ENCODE data around the gene PLEKHN1. TPM values are rescaled to one million over a fixed set of nuclear protein-coding genes. Genes with fewer than 3 reads are reported as not detected.

PLEKHN1 gene
- polyA plus RNA-seq, 2 donors = 35.6 to 74.7 TPM

GRCh38 chr1:964691-965525 lies 1.4 kb upstream of the PLEKHN1 start:
- Histone ChIP-seq H3K27me3 (ENCODE audit: control insufficient read depth in 1 of 2, insufficient read depth in 2 of 2, low read length in 2 of 2) (no peaks in the 10 kb centered on the region), H3K9me3 (ENCODE audit: control insufficient read depth in 2 of 2, insufficient read depth in 1 of 2, low read depth in 1 of 2, low read length in 1 of 2) (no peaks in the 10 kb centered on the region), H3K27ac (ENCODE audit: low read depth in 2 of 2, low read length in 1 of 2) (peak overlapping the region in 1 of 2 donors; percentile 98), H3K36me3 (ENCODE audit: control insufficient read depth in 2 of 2, insufficient read depth in 2 of 2, low read length in 1 of 2) (peaks cover 0 to 21% of the 10 kb centered on the region in 2 donors), H3K4me1 (ENCODE audit: control insufficient read depth in 2 of 2, insufficient read depth in 2 of 2, low read length in 1 of 2) (peaks cover 0 to 22% of the 10 kb centered on the region in 2 donors), H3K4me3 (ENCODE audit: low read depth in 1 of 2, low read length in 2 of 2) (no peak overlapping the region)
- 92% methylated on average over 33 to 42 of the region's 51 CpGs for WGBS, 2 donors

- no peaks in the 10 kb centered on the region for H3K27me3 ChIP-seq (ENCODE audit: control insufficient read depth in 1 of 2, insufficient read depth in 2 of 2, low read length in 2 of 2)
- H3K27ac ChIP-seq (ENCODE audit: low read depth in 2 of 2, low read length in 1 of 2) = peak overlapping the region; percentile 97 to 98
- H3K9me3 ChIP-seq (ENCODE audit: control insufficient read depth in 2 of 2, insufficient read depth in 1 of 2, low read depth in 1 of 2, low read length in 1 of 2) = no peaks in the 10 kb centered on the region
- peaks cover 0 to 26% of the 10 kb centered on the region in 2 donors for H3K4me1 ChIP-seq (ENCODE audit: control insufficient read depth in 2 of 2, insufficient read depth in 2 of 2, low read length in 1 of 2)
- H3K4me3 ChIP-seq (ENCODE audit: low read depth in 1 of 2, low read length in 2 of 2) = peak overlapping the region; percentile 69 to 83
- 74 to 78% methylated on average over 24 to 26 of the region's 26 CpGs for WGBS, 2 donors
- peaks cover 0 to 21% of the 10 kb centered on the region in 2 donors for H3K36me3 ChIP-seq (ENCODE audit: control insufficient read depth in 2 of 2, insufficient read depth in 2 of 2, low read length in 1 of 2)
Observed at GRCh38 chr1:965526-966134, 652 bp upstream of the PLEKHN1 start.

GRCh38 chr1:966704-967300 lies 520 bp downstream of the PLEKHN1 start:
- peak overlapping the region; percentile 69 to 83 for H3K4me3 ChIP-seq (ENCODE audit: low read depth in 1 of 2, low read length in 2 of 2)
- H3K27ac ChIP-seq (ENCODE audit: low read depth in 2 of 2, low read length in 1 of 2) = peak overlapping the region; percentile 97 to 98
- WGBS, 2 donors = 0% methylated on average over 50 to 60 of the region's 60 CpGs
- peaks cover 0 to 21% of the 10 kb centered on the region in 2 donors for H3K36me3 ChIP-seq (ENCODE audit: control insufficient read depth in 2 of 2, insufficient read depth in 2 of 2, low read length in 1 of 2)
- H3K27me3 ChIP-seq (ENCODE audit: control insufficient read depth in 1 of 2, insufficient read depth in 2 of 2, low read length in 2 of 2) = no peaks in the 10 kb centered on the region
- H3K9me3 ChIP-seq (ENCODE audit: control insufficient read depth in 2 of 2, insufficient read depth in 1 of 2, low read depth in 1 of 2, low read length in 1 of 2) = no peaks in the 10 kb centered on the region
- H3K4me1 ChIP-seq (ENCODE audit: control insufficient read depth in 2 of 2, insufficient read depth in 2 of 2, low read length in 1 of 2) = peaks cover 0 to 29% of the 10 kb centered on the region in 2 donors

GRCh38 chr1:967466-968343 lies 1.4 kb downstream of the PLEKHN1 start:
- Histone ChIP-seq H3K36me3 (ENCODE audit: control insufficient read depth in 2 of 2, insufficient read depth in 2 of 2, low read length in 1 of 2) (peaks cover 0 to 19% of the 10 kb centered on the region in 2 donors), H3K4me3 (ENCODE audit: low read depth in 1 of 2, low read length in 2 of 2) (peak overlapping the region; percentile 69 to 83), H3K27me3 (ENCODE audit: control insufficient read depth in 1 of 2, insufficient read depth in 2 of 2, low read length in 2 of 2) (no peaks in the 10 kb centered on the region), H3K4me1 (ENCODE audit: control insufficient read depth in 2 of 2, insufficient read depth in 2 of 2, low read length in 1 of 2) (peaks cover 0 to 32% of the 10 kb centered on the region in 2 donors), H3K9me3 (ENCODE audit: control insufficient read depth in 2 of 2, insufficient read depth in 1 of 2, low read depth in 1 of 2, low read length in 1 of 2) (no peaks in the 10 kb centered on the region), H3K27ac (ENCODE audit: low read depth in 2 of 2, low read length in 1 of 2) (peak overlapping the region; percentile 97 to 98)
- WGBS, 2 donors = 57 to 59% methylated on average over 23 of the region's 23 CpGs

GRCh38 chr1:969260-969855 lies 3.1 kb downstream of the PLEKHN1 start:
- Histone ChIP-seq H3K27ac (ENCODE audit: low read depth in 2 of 2, low read length in 1 of 2) (no peak overlapping the region), H3K27me3 (ENCODE audit: control insufficient read depth in 1 of 2, insufficient read depth in 2 of 2, low read length in 2 of 2) (no peaks in the 10 kb centered on the region), H3K4me3 (ENCODE audit: low read depth in 1 of 2, low read length in 2 of 2) (no peak overlapping the region), H3K9me3 (ENCODE audit: control insufficient read depth in 2 of 2, insufficient read depth in 1 of 2, low read depth in 1 of 2, low read length in 1 of 2) (no peaks in the 10 kb centered on the region), H3K4me1 (ENCODE audit: control insufficient read depth in 2 of 2, insufficient read depth in 2 of 2, low read length in 1 of 2) (peaks cover 0 to 30% of the 10 kb centered on the region in 2 donors), H3K36me3 (ENCODE audit: control insufficient read depth in 2 of 2, insufficient read depth in 2 of 2, low read length in 1 of 2) (peaks cover 0 to 17% of the 10 kb centered on the region in 2 donors)
- WGBS, 2 donors = 79 to 82% methylated on average over 15 of the region's 15 CpGs

GRCh38 chr1:970242-970972 lies 4.1 kb downstream of the PLEKHN1 start:
- Histone ChIP-seq H3K4me1 (ENCODE audit: control insufficient read depth in 2 of 2, insufficient read depth in 2 of 2, low read length in 1 of 2) (peaks cover 0 to 32% of the 10 kb centered on the region in 2 donors), H3K36me3 (ENCODE audit: control insufficient read depth in 2 of 2, insufficient read depth in 2 of 2, low read length in 1 of 2) (peaks cover 0 to 14% of the 10 kb centered on the region in 2 donors)
- WGBS, 2 donors = 21% methylated on average over 32 to 33 of the region's 33 CpGs

GRCh38 chr1:970973-971730 lies 4.9 kb downstream of the PLEKHN1 start:
- WGBS, 2 donors = 27 to 28% methylated on average over 41 to 42 of the region's 42 CpGs
- no peak overlapping the region for H3K4me3 ChIP-seq (ENCODE audit: low read depth in 1 of 2, low read length in 2 of 2)

More at GRCh38 chr1:970242-970972, 4.1 kb downstream of the PLEKHN1 start:
- peak overlapping the region in 1 of 2 donors; percentile 23 for H3K4me3 ChIP-seq (ENCODE audit: low read depth in 1 of 2, low read length in 2 of 2)
- no peaks in the 10 kb centered on the region for H3K9me3 ChIP-seq (ENCODE audit: control insufficient read depth in 2 of 2, insufficient read depth in 1 of 2, low read depth in 1 of 2, low read length in 1 of 2)
- H3K27ac ChIP-seq (ENCODE audit: low read depth in 2 of 2, low read length in 1 of 2) = peak overlapping the region; percentile 65 to 66
- no peaks in the 10 kb centered on the region for H3K27me3 ChIP-seq (ENCODE audit: control insufficient read depth in 1 of 2, insufficient read depth in 2 of 2, low read length in 2 of 2)

More at GRCh38 chr1:970973-971730, 4.9 kb downstream of the PLEKHN1 start:
- Histone ChIP-seq H3K9me3 (ENCODE audit: control insufficient read depth in 2 of 2, insufficient read depth in 1 of 2, low read depth in 1 of 2, low read length in 1 of 2) (no peaks in the 10 kb centered on the region), H3K27me3 (ENCODE audit: control insufficient read depth in 1 of 2, insufficient read depth in 2 of 2, low read length in 2 of 2) (no peaks in the 10 kb centered on the region), H3K36me3 (ENCODE audit: control insufficient read depth in 2 of 2, insufficient read depth in 2 of 2, low read length in 1 of 2) (peaks cover 0 to 14% of the 10 kb centered on the region in 2 donors), H3K27ac (ENCODE audit: low read depth in 2 of 2, low read length in 1 of 2) (peak overlapping the region; percentile 65 to 66), H3K4me1 (ENCODE audit: control insufficient read depth in 2 of 2, insufficient read depth in 2 of 2, low read length in 1 of 2) (peaks cover 0 to 36% of the 10 kb centered on the region in 2 donors)

Data from esophagus (tissue), 2 donors.